ENCODE measurements around the gene B4GALT7. TPM values are rescaled to one million over a fixed set of nuclear protein-coding genes. Genes with fewer than 3 reads are reported as not detected.

The B4GALT7 gene
- total RNA-seq, 1 donor from 2014 or later = 40.7 TPM

DNA sequence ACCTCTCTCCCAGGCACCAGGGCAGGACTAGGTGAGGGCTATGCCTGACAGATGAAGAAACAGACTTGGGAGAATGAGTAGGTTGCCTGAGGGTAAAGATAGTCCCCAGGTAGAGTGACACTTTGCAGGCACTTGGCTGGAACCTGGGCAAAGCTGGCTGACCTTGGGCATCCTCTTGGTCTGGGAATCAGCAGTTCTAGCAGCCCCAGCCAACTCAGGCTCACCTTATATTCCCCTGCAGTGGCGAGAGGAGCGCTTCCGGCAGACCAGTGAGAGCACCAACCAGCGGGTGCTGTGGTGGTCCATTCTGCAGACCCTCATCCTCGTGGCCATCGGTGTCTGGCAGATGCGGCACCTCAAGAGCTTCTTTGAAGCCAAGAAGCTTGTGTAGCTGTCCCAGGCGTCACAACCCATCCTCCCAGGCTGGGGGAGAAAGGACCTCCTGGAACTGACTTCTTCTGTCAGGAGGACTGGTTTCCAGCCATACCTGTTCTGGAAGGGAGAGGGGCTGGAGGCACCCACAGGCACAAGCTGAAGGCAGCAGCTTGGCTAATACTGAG, 4.8 kb upstream of the B4GALT7 start:
- TF ChIP-seq, protein P1, sequence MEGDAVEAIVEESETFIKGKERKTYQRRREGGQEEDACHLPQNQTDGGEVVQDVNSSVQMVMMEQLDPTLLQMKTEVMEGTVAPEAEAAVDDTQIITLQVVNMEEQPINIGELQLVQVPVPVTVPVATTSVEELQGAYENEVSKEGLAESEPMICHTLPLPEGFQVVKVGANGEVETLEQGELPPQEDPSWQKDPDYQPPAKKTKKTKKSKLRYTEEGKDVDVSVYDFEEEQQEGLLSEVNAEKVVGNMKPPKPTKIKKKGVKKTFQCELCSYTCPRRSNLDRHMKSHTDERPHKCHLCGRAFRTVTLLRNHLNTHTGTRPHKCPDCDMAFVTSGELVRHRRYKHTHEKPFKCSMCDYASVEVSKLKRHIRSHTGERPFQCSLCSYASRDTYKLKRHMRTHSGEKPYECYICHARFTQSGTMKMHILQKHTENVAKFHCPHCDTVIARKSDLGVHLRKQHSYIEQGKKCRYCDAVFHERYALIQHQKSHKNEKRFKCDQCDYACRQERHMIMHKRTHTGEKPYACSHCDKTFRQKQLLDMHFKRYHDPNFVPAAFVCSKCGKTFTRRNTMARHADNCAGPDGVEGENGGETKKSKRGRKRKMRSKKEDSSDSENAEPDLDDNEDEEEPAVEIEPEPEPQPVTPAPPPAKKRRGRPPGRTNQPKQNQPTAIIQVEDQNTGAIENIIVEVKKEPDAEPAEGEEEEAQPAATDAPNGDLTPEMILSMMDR (IDR thresholded peaks at IDR 0.05; ENCODE audit: insufficient read depth, low read length, poor library complexity, severe bottlenecking) = no peak
- Histone ChIP-seq H3K4me3 (ENCODE audit: low read depth, low read length) (no peak overlapping the region), H3K27me3 (ENCODE audit: control insufficient read depth, insufficient read depth, low read length) (no peaks in the 10 kb centered on the region), H3K36me3 (ENCODE audit: control insufficient read depth, insufficient read depth, low read length) (peaks cover 1% of the 10 kb centered on the region)
- no peak for DNase-seq (ENCODE audit: low read depth)

DNA sequence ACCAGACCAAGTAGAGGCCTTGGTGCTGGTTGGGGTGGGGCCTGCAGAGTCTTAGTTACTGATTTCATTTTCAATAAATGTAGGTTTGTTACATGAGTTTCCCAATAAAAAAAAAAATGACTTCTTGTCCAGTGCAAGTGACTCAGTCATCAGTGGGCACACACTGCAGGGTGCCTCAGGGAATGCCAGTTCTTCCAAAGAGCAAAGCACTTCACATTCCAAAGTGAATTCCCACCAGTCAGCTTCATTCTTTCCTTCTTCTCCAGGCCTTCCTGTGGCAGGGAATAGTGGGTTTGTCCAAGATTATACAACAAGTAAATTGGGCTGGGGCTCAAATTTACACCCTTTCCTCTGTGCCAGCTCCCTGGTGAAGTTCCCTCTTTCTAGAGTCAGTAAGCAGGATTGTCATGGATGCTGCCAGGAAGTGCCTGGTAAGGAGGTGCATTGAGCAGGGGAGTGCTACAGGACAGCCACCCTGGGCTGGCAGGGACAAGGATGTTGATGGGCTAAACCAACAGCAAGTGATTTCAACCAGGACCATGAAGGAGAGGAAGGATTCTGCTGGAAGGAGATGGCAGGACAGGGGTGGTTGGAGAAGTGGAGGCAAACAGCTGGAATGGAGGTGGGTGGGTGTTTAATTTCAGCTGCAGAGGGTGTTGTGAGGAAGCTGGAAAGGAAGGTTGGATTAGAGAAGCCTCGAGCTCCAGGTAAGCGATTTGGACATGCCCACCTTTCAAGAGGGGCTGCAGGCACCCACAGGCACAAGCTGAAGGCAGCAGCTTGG, 3.7 kb upstream of the B4GALT7 start:
- H3K4me3 ChIP-seq (ENCODE audit: low read depth, low read length) = no peak overlapping the region
- TF ChIP-seq, protein P1 (IDR thresholded peaks at IDR 0.05; ENCODE audit: insufficient read depth, low read length, poor library complexity, severe bottlenecking) = no peak
- no peaks in the 10 kb centered on the region for H3K27me3 ChIP-seq (ENCODE audit: control insufficient read depth, insufficient read depth, low read length)
- H3K36me3 ChIP-seq (ENCODE audit: control insufficient read depth, insufficient read depth, low read length) = peaks cover 1% of the 10 kb centered on the region
- no peak for DNase-seq (ENCODE audit: low read depth)

DNA sequence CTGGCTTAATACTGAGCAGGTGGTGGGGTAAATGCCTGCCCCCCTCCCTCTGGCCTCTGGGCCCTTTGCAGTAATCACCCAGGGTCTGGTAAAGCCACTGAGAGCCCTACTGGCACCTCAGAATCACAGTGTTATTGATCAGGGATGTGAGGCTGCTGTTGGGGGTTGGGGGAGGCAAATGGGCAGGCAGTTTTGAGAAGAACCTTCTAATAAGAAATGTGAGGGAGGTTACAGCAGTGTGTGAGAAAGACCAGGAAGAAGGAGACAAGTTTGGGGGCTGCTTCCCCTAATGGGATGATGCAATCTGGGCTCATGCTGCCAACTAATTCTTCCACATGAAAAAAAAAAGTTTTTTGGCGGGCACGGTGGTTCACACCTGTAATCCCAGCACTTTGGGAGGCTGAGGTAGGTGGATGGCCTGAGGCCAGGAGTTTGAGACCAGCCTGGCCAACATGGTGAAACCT, 3.1 kb upstream of the B4GALT7 start:
- Histone ChIP-seq H3K27me3 (ENCODE audit: control insufficient read depth, insufficient read depth, low read length) (no peaks in the 10 kb centered on the region), H3K4me3 (ENCODE audit: low read depth, low read length) (no peak overlapping the region), H3K36me3 (ENCODE audit: control insufficient read depth, insufficient read depth, low read length) (peaks cover 1% of the 10 kb centered on the region)
- TF ChIP-seq, protein P1 (IDR thresholded peaks at IDR 0.05; ENCODE audit: insufficient read depth, low read length, poor library complexity, severe bottlenecking) = no peak
- no peak for DNase-seq (ENCODE audit: low read depth)

DNA sequence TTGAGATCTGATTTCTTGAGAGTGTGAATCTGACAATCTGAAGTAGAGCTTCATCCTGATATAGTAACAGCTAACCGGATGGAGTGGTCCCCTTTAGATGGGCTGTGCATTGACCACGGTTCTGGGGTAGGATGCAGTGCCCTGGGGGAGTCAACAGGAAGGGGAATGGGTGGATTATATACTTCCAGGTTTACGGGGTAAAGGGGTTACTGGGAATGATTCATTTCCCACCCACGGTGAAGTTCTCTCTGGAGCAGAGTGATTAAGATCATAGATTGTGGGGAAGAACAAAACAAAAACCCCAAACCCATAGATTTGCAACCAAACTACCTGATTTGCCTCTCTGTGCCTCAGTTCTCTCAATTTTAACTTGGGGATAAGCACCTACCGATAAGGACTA, 1.5 kb upstream of the B4GALT7 start:
- TF ChIP-seq, protein P1 (IDR thresholded peaks at IDR 0.05; ENCODE audit: insufficient read depth, low read length, poor library complexity, severe bottlenecking) = no peak
- Histone ChIP-seq H3K27me3 (ENCODE audit: control insufficient read depth, insufficient read depth, low read length) (no peaks in the 10 kb centered on the region), H3K36me3 (ENCODE audit: control insufficient read depth, insufficient read depth, low read length) (peaks cover 1% of the 10 kb centered on the region), H3K4me3 (ENCODE audit: low read depth, low read length) (no peak overlapping the region)
- no peak for DNase-seq (ENCODE audit: low read depth)

DNA sequence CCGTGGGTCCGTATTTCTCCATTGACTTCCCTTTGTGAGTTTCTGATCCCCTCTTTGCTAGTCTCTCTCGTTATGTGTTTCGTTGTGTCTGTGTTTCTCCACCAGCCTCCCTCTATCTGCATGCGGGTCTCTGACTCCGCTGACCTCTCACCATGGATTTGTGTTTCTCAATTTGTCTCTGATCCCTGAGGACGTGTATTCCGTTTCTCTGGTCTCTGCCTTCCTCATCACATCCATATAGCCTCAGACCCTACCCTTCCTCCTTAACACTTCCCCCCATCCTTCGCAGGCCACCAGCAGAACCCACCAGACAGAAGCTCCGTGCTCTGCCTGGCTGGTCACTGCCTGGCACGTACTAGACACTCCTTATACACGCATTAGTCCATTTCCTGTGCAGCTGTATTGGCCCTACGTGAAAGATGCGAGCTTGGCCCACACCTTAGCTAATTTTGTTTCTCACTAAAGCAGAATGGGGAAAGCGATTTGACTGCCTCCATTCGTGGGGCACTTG, 631 bp downstream of the B4GALT7 start:
- DNase-seq (ENCODE audit: low read depth) = no peak
- H3K36me3 ChIP-seq (ENCODE audit: control insufficient read depth, insufficient read depth, low read length) = peaks cover 1% of the 10 kb centered on the region
- TF ChIP-seq, protein P1 (IDR thresholded peaks at IDR 0.05; ENCODE audit: insufficient read depth, low read length, poor library complexity, severe bottlenecking) = no peak
- H3K4me3 ChIP-seq (ENCODE audit: low read depth, low read length) = peak overlapping the region; percentile 69
- no peaks in the 10 kb centered on the region for H3K27me3 ChIP-seq (ENCODE audit: control insufficient read depth, insufficient read depth, low read length)

Measured in kidney epithelial cell (primary cell).